Caco-2 (cell line): ENCODE data around the gene ZNF438. TPM values are rescaled to one million over a fixed set of nuclear protein-coding genes. Genes with fewer than 3 reads are reported as not detected.

ENCODE experiments used
- BruUV-seq: library from RNA; stranded (reverse); fragments of 400-500 nt; replicated peaks from 2 replicates; lab custom pipeline; 2021; lab: Mats Ljungman, UMichigan
- CTCF ChIA-PET: fragments of 300-600 bp; sonication (Branson Sonifier 250); formaldehyde crosslinking; loops from one replicate; lab custom pipeline; 2022; ENCODE audit warnings: antibody characterized with exemption; lab: Charles Lee
- POLR2A ChIA-PET: fragments of 300-600 bp; sonication (Branson Sonifier 250); formaldehyde crosslinking; loops from one replicate; lab custom pipeline; 2022; ENCODE audit warnings: antibody characterized with exemption; lab: Charles Lee
- DNase-seq, 2 experiments: peaks; one replicate each; pipeline versions ENCODE4 v3.0.0 to v3.0.0-alpha.2; 2020 to 2022
- H3K27me3 ChIP-seq: replicated peaks from 2 replicates; pipeline ENCODE4 v1.6.0; 2011; ENCODE audit warnings: low read length; ENCODE audit not compliant: control insufficient read depth, insufficient read depth
- H3K36me3 ChIP-seq: 2 replicates; pipeline ENCODE4 v1.5.1; 2011; ENCODE audit warnings: low read length; ENCODE audit not compliant: control insufficient read depth, insufficient read depth
- H3K4me1 ChIP-seq: fragments of 250-450 bp; sonication (Bioruptor Pico); 2 replicates; pipeline ENCODE4 v1.5.1; 2020; ENCODE audit warnings: mild to moderate bottlenecking
- H3K4me3 ChIP-seq: 2 replicates; pipeline ENCODE4 v1.5.1; 2011; ENCODE audit warnings: low read depth, mild to moderate bottlenecking, control low read depth, low read length
- H3K9me3 ChIP-seq: fragments of 250-450 bp; sonication (Bioruptor Pico); 2 replicates; pipeline ENCODE4 v1.5.1; 2020; ENCODE audit warnings: mild to moderate bottlenecking, moderate library complexity
- H3K27ac Mint-ChIP-seq: one replicate; pipeline ENCODE4 v1.8.0; 2022; ENCODE audit warnings: mixed read lengths; ENCODE audit not compliant: unreplicated experiment
- H3K27me3 Mint-ChIP-seq: one replicate; pipeline ENCODE4 v1.8.0; 2022; ENCODE audit warnings: mixed read lengths; ENCODE audit not compliant: insufficient read depth, unreplicated experiment
- H3K36me3 Mint-ChIP-seq: one replicate; pipeline ENCODE4 v1.8.0; 2022; ENCODE audit warnings: mild to moderate bottlenecking, mixed read lengths; ENCODE audit not compliant: insufficient read depth, unreplicated experiment
- H3K4me1 Mint-ChIP-seq: one replicate; pipeline ENCODE4 v1.8.0; 2022; ENCODE audit warnings: low read depth, mixed read lengths; ENCODE audit not compliant: unreplicated experiment
- H3K4me3 Mint-ChIP-seq: one replicate; pipeline ENCODE4 v1.8.0; 2022; ENCODE audit warnings: mild to moderate bottlenecking, moderate library complexity, mixed read lengths; ENCODE audit not compliant: unreplicated experiment
- H3K9me3 Mint-ChIP-seq: one replicate; pipeline ENCODE4 v1.8.0; 2022; ENCODE audit warnings: mixed read lengths; ENCODE audit not compliant: unreplicated experiment
- intact Hi-C: fragments of 100-400 bp; cut with micrococcal nuclease; formaldehyde crosslinking; loops from one replicate; pipeline ENCODE4 v1.10.0; 2022; ENCODE audit not compliant: unreplicated experiment
- total RNA-seq: library from RNA; stranded (reverse); gene quantifications from 2 replicates; pipeline ENCODE4 v1.2.3, GENCODE V29; 2022
- TF ChIP-seq, protein P1 (sequence below), 2 experiments: fragments of 200-600 bp in 1 of 2; IDR thresholded peaks; 1 replicate in 1 of 2; 2 replicates in 1 of 2; pipeline versions ENCODE4 v1.5.1 to v1.8.0; 2011 to 2022; ENCODE audit warnings: antibody characterized with exemption in 1 of 2, control low read depth in 1 of 2, inconsistent platforms in 1 of 2, low read depth in 1 of 2, low read length in 1 of 2, mild to moderate bottlenecking in 1 of 2, moderate library complexity in 1 of 2; ENCODE audit not compliant: insufficient read depth in 1 of 2, severe bottlenecking in 1 of 2, unreplicated experiment in 1 of 2

Gene ZNF438
- total RNA-seq, 1 experiment from 2014 or later, result 1.00 TPM

GRCh38 chr10:30861221-30861620 is 170.4 kb downstream of the ZNF438 start:
- intact Hi-C loops, result no loop called here
- H3K9me3 ChIP-seq, result no peaks in the 10 kb centered on the region
- POLR2A ChIA-PET, result no interaction called here
- H3K27me3 ChIP-seq, result no peaks in the 10 kb centered on the region
- no peak overlapping the region for H3K27ac Mint-ChIP-seq
- H3K36me3 ChIP-seq, result no peaks in the 10 kb centered on the region
- H3K4me1 Mint-ChIP-seq, result no peaks in the 10 kb centered on the region
- TF ChIP-seq, protein P1, sequence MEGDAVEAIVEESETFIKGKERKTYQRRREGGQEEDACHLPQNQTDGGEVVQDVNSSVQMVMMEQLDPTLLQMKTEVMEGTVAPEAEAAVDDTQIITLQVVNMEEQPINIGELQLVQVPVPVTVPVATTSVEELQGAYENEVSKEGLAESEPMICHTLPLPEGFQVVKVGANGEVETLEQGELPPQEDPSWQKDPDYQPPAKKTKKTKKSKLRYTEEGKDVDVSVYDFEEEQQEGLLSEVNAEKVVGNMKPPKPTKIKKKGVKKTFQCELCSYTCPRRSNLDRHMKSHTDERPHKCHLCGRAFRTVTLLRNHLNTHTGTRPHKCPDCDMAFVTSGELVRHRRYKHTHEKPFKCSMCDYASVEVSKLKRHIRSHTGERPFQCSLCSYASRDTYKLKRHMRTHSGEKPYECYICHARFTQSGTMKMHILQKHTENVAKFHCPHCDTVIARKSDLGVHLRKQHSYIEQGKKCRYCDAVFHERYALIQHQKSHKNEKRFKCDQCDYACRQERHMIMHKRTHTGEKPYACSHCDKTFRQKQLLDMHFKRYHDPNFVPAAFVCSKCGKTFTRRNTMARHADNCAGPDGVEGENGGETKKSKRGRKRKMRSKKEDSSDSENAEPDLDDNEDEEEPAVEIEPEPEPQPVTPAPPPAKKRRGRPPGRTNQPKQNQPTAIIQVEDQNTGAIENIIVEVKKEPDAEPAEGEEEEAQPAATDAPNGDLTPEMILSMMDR (IDR thresholded peaks at IDR 0.05; ENCODE audit: insufficient read depth in 1 of 2, low read depth in 1 of 2, low read length in 1 of 2, severe bottlenecking in 1 of 2, unreplicated experiment in 1 of 2), result no peak
- no peak overlapping the region for H3K4me3 Mint-ChIP-seq
- no peak overlapping the region for H3K4me3 ChIP-seq
- CTCF ChIA-PET, result no interaction called here
- no peaks in the 10 kb centered on the region for H3K36me3 Mint-ChIP-seq
- DNase-seq, result no peak
- no TSS peak for BruUV-seq
- H3K4me1 ChIP-seq, result no peaks in the 10 kb centered on the region
- H3K27me3 Mint-ChIP-seq, result peaks cover 4% of the 10 kb centered on the region
- H3K9me3 Mint-ChIP-seq, result no peaks in the 10 kb centered on the region

GRCh38 chr10:30858499-30858898 is 173.2 kb downstream of the ZNF438 start:
- intact Hi-C loops, result no loop called here
- no peak overlapping the region for H3K4me3 Mint-ChIP-seq
- CTCF ChIA-PET, result no interaction called here
- Histone ChIP-seq H3K27me3 (no peaks in the 10 kb centered on the region), H3K4me3 (no peak overlapping the region), H3K9me3 (no peaks in the 10 kb centered on the region), H3K36me3 (no peaks in the 10 kb centered on the region), H3K4me1 (no peaks in the 10 kb centered on the region)
- peaks cover 4% of the 10 kb centered on the region for H3K27me3 Mint-ChIP-seq
- H3K36me3 Mint-ChIP-seq, result no peaks in the 10 kb centered on the region
- H3K27ac Mint-ChIP-seq, result no peak overlapping the region
- no TSS peak for BruUV-seq
- POLR2A ChIA-PET, result no interaction called here
- DNase-seq, result no peak
- no peaks in the 10 kb centered on the region for H3K4me1 Mint-ChIP-seq
- H3K9me3 Mint-ChIP-seq, result no peaks in the 10 kb centered on the region
- TF ChIP-seq, protein P1 (IDR thresholded peaks at IDR 0.05; ENCODE audit: insufficient read depth in 1 of 2, low read depth in 1 of 2, low read length in 1 of 2, severe bottlenecking in 1 of 2, unreplicated experiment in 1 of 2), result no peak

DNA sequence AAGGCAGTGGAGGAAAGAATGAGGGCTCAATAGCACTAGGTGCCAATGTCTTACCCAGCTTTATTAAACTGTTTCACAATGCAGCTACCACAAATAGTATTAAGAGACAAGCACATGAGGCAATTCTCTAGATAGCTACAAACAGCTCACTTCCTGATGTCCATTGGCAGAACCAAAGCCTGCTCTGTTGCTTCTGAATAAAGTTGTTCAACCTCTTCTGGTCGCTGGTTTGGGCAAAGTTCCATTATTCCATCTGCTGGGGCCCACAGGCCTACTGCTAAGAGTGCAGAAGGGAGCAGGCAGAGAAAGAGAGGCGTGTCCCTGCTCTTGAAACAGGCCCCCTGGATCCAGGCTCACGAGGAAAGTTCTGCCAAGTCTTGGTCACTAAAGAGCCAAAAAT is 173.9 kb downstream of the ZNF438 start:
- H3K27me3 ChIP-seq, result no peaks in the 10 kb centered on the region
- no peak overlapping the region for H3K27ac Mint-ChIP-seq

More for the DNA sequence above, 173.9 kb downstream of the ZNF438 start:
- Mint-ChIP-seq H3K9me3 (no peaks in the 10 kb centered on the region), H3K4me1 (no peaks in the 10 kb centered on the region), H3K36me3 (no peaks in the 10 kb centered on the region), H3K27me3 (peaks cover 4% of the 10 kb centered on the region), H3K4me3 (no peak overlapping the region)
- ChIA-PET POLR2A (no interaction called here), CTCF (no interaction called here)
- Histone ChIP-seq H3K4me3 (no peak overlapping the region), H3K36me3 (no peaks in the 10 kb centered on the region), H3K9me3 (no peaks in the 10 kb centered on the region), H3K4me1 (no peaks in the 10 kb centered on the region)
- no peak for DNase-seq
- TF ChIP-seq, protein P1 (IDR thresholded peaks at IDR 0.05; ENCODE audit: insufficient read depth in 1 of 2, low read depth in 1 of 2, low read length in 1 of 2, severe bottlenecking in 1 of 2, unreplicated experiment in 1 of 2), result no peak
- BruUV-seq, result no TSS peak
- intact Hi-C loops, result no loop called here
